Endothelial cell of umbilical vein (primary cell): ENCODE measurements around the gene PDGFRB. TPM values are rescaled to one million over a fixed set of nuclear protein-coding genes. Genes with fewer than 3 reads are reported as not detected.

Experiments
- BruUV-seq: library from RNA; stranded (reverse); fragments of 400-500 nt; replicated peaks from 2 replicates; lab custom pipeline; 2021; lab: Mats Ljungman, UMichigan
- CTCF ChIA-PET: fragments of 300-600, 350-600 bp; sonication (Branson Sonifier 250); formaldehyde crosslinking; loops from one replicate; lab custom pipeline; 2021; ENCODE audit warnings: antibody characterized with exemption, inconsistent platforms; lab: Charles Lee
- POLR2A ChIA-PET: fragments of 300-600, 350-600 bp; sonication (Branson Sonifier 250); formaldehyde crosslinking; loops from one replicate; lab custom pipeline; 2021; ENCODE audit warnings: antibody characterized with exemption, inconsistent platforms; lab: Charles Lee
- DNase-seq: peaks from one replicate; pipeline ENCODE4 v3.0.0-alpha.2; 2011; ENCODE audit warnings: low read depth, low spot score
- FAIRE-seq: peaks from 2 replicates; lab custom pipeline; 2011; peaks lifted over from hg19 to GRCh38; lab: Jason Lieb, UNC
- H2AFZ ChIP-seq: 2 replicates; pipeline ENCODE4 v1.6.0; 2012; ENCODE audit warnings: low read depth, low read length, control low read depth, inconsistent platforms
- H3K27ac ChIP-seq: 2 replicates; pipeline ENCODE4 v1.5.1; 2011; ENCODE audit warnings: low read depth, mild to moderate bottlenecking, control low read depth, low read length, moderate library complexity; ENCODE audit not compliant: insufficient read depth
- H3K27me3 ChIP-seq, 2 experiments: 2 replicates each; pipeline versions ENCODE4 v1.6.0 to v1.6.1; 2011; ENCODE audit warnings: low read length in 2 of 2, mixed read lengths in 1 of 2; ENCODE audit not compliant: control insufficient read depth in 2 of 2, insufficient read depth in 2 of 2
- H3K36me3 ChIP-seq, 2 experiments: 2 replicates in 1 of 2; 3 replicates in 1 of 2; pipeline ENCODE4 v1.5.1; 2011; ENCODE audit warnings: low read length in 2 of 2, mild to moderate bottlenecking in 1 of 2, moderate library complexity in 1 of 2; ENCODE audit not compliant: control insufficient read depth in 2 of 2, insufficient read depth in 2 of 2; ENCODE audit errors: extremely low read depth in 1 of 2
- H3K4me1 ChIP-seq: 3 replicates; pipeline ENCODE4 v1.5.1; 2011; ENCODE audit warnings: mild to moderate bottlenecking, low read length; ENCODE audit not compliant: control insufficient read depth, insufficient read depth; ENCODE audit errors: extremely low read depth
- H3K4me2 ChIP-seq: 2 replicates; pipeline ENCODE4 v1.6.1; 2011; ENCODE audit warnings: low read length, control low read depth, mixed read lengths; ENCODE audit not compliant: insufficient read depth
- H3K4me3 ChIP-seq, 3 experiments: fragments of 200-600 bp in 1 of 3; sonication (generic), shearing (Covaris generic) in 1 of 3; replicated peaks in 1 of 3; 2 replicates each; pipeline ENCODE4 v1.5.1; 2011 to 2016; ENCODE audit warnings: control low read depth in 3 of 3, low read length in 3 of 3, mild to moderate bottlenecking in 2 of 3, inconsistent platforms in 1 of 3, low read depth in 1 of 3, moderate library complexity in 1 of 3; ENCODE audit not compliant: insufficient read depth in 1 of 3
- H3K79me2 ChIP-seq: 2 replicates; pipeline ENCODE4 v1.6.0; 2012; ENCODE audit warnings: low read length, inconsistent platforms; ENCODE audit not compliant: control insufficient read depth, insufficient read depth
- H3K9ac ChIP-seq: replicated peaks from 2 replicates; pipeline ENCODE3; 2011; ENCODE audit warnings: low read length, control low read depth; ENCODE audit not compliant: insufficient read depth; ENCODE audit errors: extremely low read depth
- H3K9me1 ChIP-seq: replicated peaks from 3 replicates; pipeline ENCODE4 v1.6.0; 2011; ENCODE audit warnings: mild to moderate bottlenecking, low read length; ENCODE audit not compliant: control insufficient read depth, insufficient read depth; ENCODE audit errors: extremely low read depth
- H3K9me3 ChIP-seq: replicated peaks from 2 replicates; pipeline ENCODE4 v1.5.1; 2012; ENCODE audit warnings: low read length, inconsistent platforms; ENCODE audit not compliant: control insufficient read depth, insufficient read depth
- H4K20me1 ChIP-seq: replicated peaks from 2 replicates; pipeline ENCODE3; 2011; ENCODE audit warnings: mild to moderate bottlenecking, low read length; ENCODE audit not compliant: control insufficient read depth, insufficient read depth; ENCODE audit errors: extremely low read depth
- EZH2 ChIP-seq: IDR thresholded peaks from 2 replicates; pipeline ENCODE4 v1.6.1; 2012; ENCODE audit warnings: borderline replicate concordance, low read depth, mild to moderate bottlenecking, moderate library complexity, low read length, inconsistent platforms; ENCODE audit not compliant: severe bottlenecking
- FOS ChIP-seq: IDR thresholded peaks from 2 replicates; pipeline ENCODE4 v1.6.1; 2011; ENCODE audit warnings: mild to moderate bottlenecking, low read length, moderate library complexity, borderline replicate concordance; ENCODE audit not compliant: insufficient read depth
- GATA2 ChIP-seq: IDR thresholded peaks from 2 replicates; pipeline ENCODE4 v1.7.0; 2011; ENCODE audit warnings: low read depth, mild to moderate bottlenecking, moderate library complexity, mixed read lengths, low read length; ENCODE audit not compliant: insufficient read length, insufficient read depth
- JUN ChIP-seq: IDR thresholded peaks from 2 replicates; pipeline ENCODE4 v1.6.1; 2011; ENCODE audit warnings: borderline replicate concordance, low read depth; ENCODE audit not compliant: insufficient read length, insufficient read depth
- POLR2A ChIP-seq: IDR thresholded peaks from 2 replicates; pipeline ENCODE4 v1.6.1; 2012; ENCODE audit warnings: low read depth, mild to moderate bottlenecking, control low read depth, low read length
- dilution Hi-C: fragments of 300-500 bp; cut with MboI; formaldehyde crosslinking; loops from one replicate; pipeline ENCODE4 v1.15.0; 2019; ENCODE audit warnings: low sequenced_read_pairs; ENCODE audit not compliant: extremely low pct_ligation_motif_present
- intact Hi-C: fragments of 100-400 bp; cut with micrococcal nuclease; formaldehyde crosslinking; loops from one replicate; pipeline ENCODE4 v1.10.0; 2022
- polyA plus RNA-seq, 4 experiments: library from polyadenylated mRNA; depleted of rRNA in 3 of 4; stranded (reverse) in 3 of 4; unstranded in 1 of 4; fragments of >200 nt; gene quantifications; 2 replicates each; pipeline versions ENCODE4 v1.2.1 to v1.2.3, GENCODE V29; 2011 to 2012; ENCODE audit warnings: missing spikeins in 1 of 4
- small RNA-seq: library from RNA; depleted of rRNA; stranded (forward); fragments of <200 nt; gene quantifications from one replicate; pipeline ENCODE3, GENCODE V24; 2012; ENCODE audit warnings: low replicate concordance, low read depth; ENCODE audit not compliant: insufficient read depth, insufficient read length
- total RNA-seq: library from RNA; stranded (reverse); gene quantifications from 2 replicates; pipeline ENCODE4 v1.2.3, GENCODE V29; 2021

Gene PDGFRB
- total and polyA plus RNA-seq, 2 donors (not counting 3 experiments of a cell fraction or from before 2014, with no cell fraction given): 1.4 to 1.7 TPM

GRCh38 chr5:150064681-150065220 is 90.9 kb downstream of the PDGFRB start:
- Histone ChIP-seq H3K9ac (no peak overlapping the region), H3K4me2 (no peak overlapping the region), H4K20me1 (no peaks in the 10 kb centered on the region), H3K9me3 (no peaks in the 10 kb centered on the region), H2AFZ (no peak overlapping the region), H3K9me1 (no peaks in the 10 kb centered on the region), H3K27me3 (no peaks in the 10 kb centered on the region), H3K27ac (no peak overlapping the region), H3K36me3 (no peaks in the 10 kb centered on the region), H3K4me1 (peaks cover 29% of the 10 kb centered on the region), H3K4me3 (no peak overlapping the region), H3K79me2 (no peaks in the 10 kb centered on the region)
- CTCF ChIA-PET: interaction anchor here (0.6 to 2.5 kb wide), 4 partner anchors 10 to 111 kb away, joined by 3 to 14 read pairs (median 7); no protein-coding TSS in a partner anchor
- intact Hi-C loops: no loop called here
- no peak for DNase-seq
- TF ChIP-seq JUN (no peak), GATA2 (no peak), EZH2 (no peak), POLR2A (no peak), FOS (no peak)
- dilution Hi-C loops: no loop called here
- FAIRE-seq: no peak
- BruUV-seq: no TSS peak
- POLR2A ChIA-PET: no interaction called here

Small RNAs within 50 kb of the gene (small RNA-seq; reads per million reads assigned to genes)
- gene RF00019: not detected

Other genes starting within 250 kb of the PDGFRB start
- gene PDE6A, start 211.1 kb downstream of the PDGFRB start, total RNA-seq: not detected in 2 replicates
- gene PDE6A, start 211.1 kb downstream of the PDGFRB start, polyA plus RNA-seq: not detected in 2 replicates
- gene SLC26A2, start 195.1 kb downstream of the PDGFRB start, total RNA-seq: 16.5 and 16.8 TPM in 2 replicates
- gene SLC26A2, start 195.1 kb downstream of the PDGFRB start, polyA plus RNA-seq: 5.0 and 5.9 TPM in 2 replicates
- gene TIGD6, start 155.2 kb downstream of the PDGFRB start, total RNA-seq: 3.6 and 4.1 TPM in 2 replicates
- gene TIGD6, start 155.2 kb downstream of the PDGFRB start, polyA plus RNA-seq: 5.0 and 5.4 TPM in 2 replicates
- gene HMGXB3, start 155.1 kb downstream of the PDGFRB start, total RNA-seq: 43.0 and 52.6 TPM in 2 replicates
- gene HMGXB3, start 155.1 kb downstream of the PDGFRB start, polyA plus RNA-seq: 34.8 and 38.3 TPM in 2 replicates
- not detected in 2 replicates for gene CSF1R, start 69.3 kb downstream of the PDGFRB start, total RNA-seq
- gene CSF1R, start 69.3 kb downstream of the PDGFRB start, polyA plus RNA-seq: not detected in 2 replicates
- gene CDX1, start 10.9 kb upstream of the PDGFRB start, total RNA-seq: not detected in 2 replicates
- not detected in 2 replicates for gene CDX1, start 10.9 kb upstream of the PDGFRB start, polyA plus RNA-seq
- gene SLC6A7, start 34.2 kb upstream of the PDGFRB start, total RNA-seq: not detected in 2 replicates
- gene SLC6A7, start 34.2 kb upstream of the PDGFRB start, polyA plus RNA-seq: not detected in 2 replicates
- gene CAMK2A, start 133.9 kb upstream of the PDGFRB start, total RNA-seq: not detected in 2 replicates
- gene CAMK2A, start 133.9 kb upstream of the PDGFRB start, polyA plus RNA-seq: not detected in 2 replicates
- gene ARSI, start 147.1 kb upstream of the PDGFRB start, total RNA-seq: 0.20 TPM in 1 of 2 replicates, not detected in the other
- 0.03 and 0.17 TPM in 2 replicates for gene ARSI, start 147.1 kb upstream of the PDGFRB start, polyA plus RNA-seq
- gene TCOF1, start 201.9 kb upstream of the PDGFRB start, total RNA-seq: 47.2 and 52.0 TPM in 2 replicates
- 10.5 and 11.2 TPM in 2 replicates for gene TCOF1, start 201.9 kb upstream of the PDGFRB start, polyA plus RNA-seq